HCT116 (cell line): ENCODE results near the gene SMYD3. TPM values are rescaled to one million over a fixed set of nuclear protein-coding genes. Genes with fewer than 3 reads are reported as not detected.

Experiments used
- ATAC-seq: fragments of 200-7000 bp; cut with Tn5 transposase; 2 replicates; pipeline ENCODE4 v1.9.1; 2020; ENCODE audit warnings: mild to moderate bottlenecking, moderate library complexity
- BruUV-seq: library from RNA; stranded (reverse); fragments of 400-500 nt; replicated peaks from 2 replicates; lab custom pipeline; 2021; lab: Mats Ljungman, UMichigan
- CTCF ChIA-PET: fragments of 300-600 bp; sonication (Branson Sonifier 250); formaldehyde crosslinking; loops from one replicate; lab custom pipeline; 2021; ENCODE audit warnings: antibody characterized with exemption; lab: Charles Lee
- POLR2A ChIA-PET: fragments of 300-600, 350-600 bp; sonication (Branson Sonifier 250); formaldehyde crosslinking; loops from one replicate; lab custom pipeline; 2021; ENCODE audit warnings: antibody characterized with exemption; lab: Charles Lee
- RAD21 ChIA-PET, 2 experiments: fragments of 300-600 bp; sonication (Branson Sonifier 250); formaldehyde crosslinking; loops; one replicate each; lab custom pipeline; 2023; ENCODE audit warnings: low total read pairs in 2 of 2; ENCODE audit not compliant: uncharacterized antibody in 2 of 2, unreplicated experiment in 2 of 2, low non-redundant PET in 1 of 2; lab: Charles Lee
- DNase-seq: peaks from one replicate; pipeline ENCODE4 v3.0.0-alpha.2; 2010; ENCODE audit warnings: low read depth, low spot score
- H2AFZ ChIP-seq: fragments of 200-600 bp; shearing (Covaris generic), sonication (generic); 2 replicates; pipeline ENCODE4 v1.6.1; 2017; ENCODE audit warnings: low read depth, mixed run types, mixed read lengths, antibody characterized with exemption, low read length; ENCODE audit not compliant: poor library complexity, severe bottlenecking
- H3K27ac ChIP-seq: 2 replicates; pipeline ENCODE4 v1.5.1; 2012; ENCODE audit warnings: low read depth, low read length
- H3K27me3 ChIP-seq: fragments of 200-600 bp; sonication (generic); 2 replicates; pipeline ENCODE4 v1.6.1; 2016; ENCODE audit warnings: mixed run types, low read length, mixed read lengths; ENCODE audit not compliant: insufficient read depth
- H3K36me3 ChIP-seq, 2 experiments: fragments of 200-500 bp in 1 of 2; fragments of 200-600 bp in 1 of 2; sonication (Bioruptor generic) in 1 of 2; sonication (generic) in 1 of 2; 2 replicates each; pipeline versions ENCODE4 v1.5.1 to v1.6.1; 2014 to 2016; ENCODE audit warnings: low read length in 2 of 2, inconsistent platforms in 1 of 2, mixed read lengths in 1 of 2, mixed run types in 1 of 2; ENCODE audit not compliant: insufficient read depth in 2 of 2, control insufficient read depth in 1 of 2
- H3K4me1 ChIP-seq, 2 experiments: fragments of 200-600 bp in 1 of 2; sonication (generic) in 1 of 2; 2 replicates each; pipeline versions ENCODE4 v1.5.1 to v1.6.1; 2012 to 2017; ENCODE audit warnings: low read length in 2 of 2, inconsistent platforms in 1 of 2, mild to moderate bottlenecking in 1 of 2, mixed read lengths in 1 of 2, mixed run types in 1 of 2, moderate library complexity in 1 of 2; ENCODE audit not compliant: insufficient read depth in 2 of 2, control insufficient read depth in 1 of 2
- H3K4me2 ChIP-seq: fragments of 200-600 bp; sonication (generic); 2 replicates; pipeline ENCODE4 v1.6.1; 2017; ENCODE audit warnings: mixed run types, low read length, mixed read lengths
- H3K4me3 ChIP-seq, 2 experiments: fragments of 200-600 bp in 1 of 2; sonication (generic) in 1 of 2; replicated peaks in 1 of 2; 2 replicates each; pipeline ENCODE4 v1.5.1; 2011 to 2016; ENCODE audit warnings: low read length in 2 of 2, control low read depth in 1 of 2, low read depth in 1 of 2, mild to moderate bottlenecking in 1 of 2, mixed read lengths in 1 of 2, mixed run types in 1 of 2
- H3K79me2 ChIP-seq: fragments of 200-600 bp; sonication (generic); 2 replicates; pipeline ENCODE4 v1.6.1; 2017; ENCODE audit warnings: mild to moderate bottlenecking, mixed run types, low read length, moderate library complexity, mixed read lengths; ENCODE audit not compliant: insufficient read depth
- H3K9ac ChIP-seq: fragments of 200-600 bp; sonication (generic); 2 replicates; pipeline ENCODE4 v1.6.1; 2016; ENCODE audit warnings: low read length, mixed read lengths
- H3K9me2 ChIP-seq: fragments of 200-600 bp; sonication (generic), shearing (Covaris generic); 2 replicates; pipeline ENCODE4 v1.6.1; 2017; ENCODE audit warnings: mixed run types, mild to moderate bottlenecking, moderate library complexity; ENCODE audit not compliant: insufficient read depth
- H3K9me3 ChIP-seq, 2 experiments: fragments of 200-500 bp in 1 of 2; fragments of 200-600 bp in 1 of 2; sonication (Bioruptor generic) in 1 of 2; sonication (generic) in 1 of 2; 2 replicates each; pipeline ENCODE4 v1.6.1; 2014 to 2017; ENCODE audit warnings: low read length in 2 of 2, mixed read lengths in 2 of 2, inconsistent platforms in 1 of 2, low read depth in 1 of 2, mild to moderate bottlenecking in 1 of 2, mixed run types in 1 of 2, moderate library complexity in 1 of 2; ENCODE audit not compliant: control insufficient read depth in 1 of 2, insufficient read depth in 1 of 2
- H4K20me1 ChIP-seq: fragments of 200-600 bp; sonication (generic), shearing (Covaris generic); 2 replicates; pipeline ENCODE4 v1.6.1; 2017; ENCODE audit warnings: mixed run types, mild to moderate bottlenecking, moderate library complexity; ENCODE audit not compliant: insufficient read depth
- ATF3 ChIP-seq: IDR thresholded peaks from 2 replicates; pipeline ENCODE4 v1.6.1; 2012
- CBX3 ChIP-seq: IDR thresholded peaks from 2 replicates; pipeline ENCODE4 v1.6.1; 2012; ENCODE audit warnings: low read depth
- CEBPB ChIP-seq: IDR thresholded peaks from 2 replicates; pipeline ENCODE4 v1.6.1; 2012; ENCODE audit warnings: low read depth
- EGR1 ChIP-seq: IDR thresholded peaks from 2 replicates; pipeline ENCODE4 v1.6.1; 2012; ENCODE audit warnings: low read depth
- EZH2 ChIP-seq: fragments of 200-600 bp; sonication (generic); IDR thresholded peaks from 2 replicates; pipeline ENCODE4 v1.6.1; 2017; ENCODE audit warnings: antibody characterized with exemption, mixed run types
- EZH2phosphoT487 ChIP-seq: fragments of 200-600 bp; IDR thresholded peaks from 2 replicates; pipeline ENCODE4 v1.6.1; 2018; ENCODE audit warnings: antibody characterized with exemption, borderline replicate concordance
- JUND ChIP-seq: IDR thresholded peaks from 2 replicates; pipeline ENCODE4 v1.6.1; 2012
- POLR2AphosphoS5 ChIP-seq: IDR thresholded peaks from 2 replicates; pipeline ENCODE4 v1.6.1; 2011; ENCODE audit warnings: mild to moderate bottlenecking, low read depth, low read length, moderate library complexity
- SIN3A ChIP-seq: IDR thresholded peaks from 2 replicates; pipeline ENCODE4 v1.6.1; 2012; ENCODE audit warnings: low read depth
- SP1 ChIP-seq: IDR thresholded peaks from 2 replicates; pipeline ENCODE4 v1.6.1; 2012; ENCODE audit warnings: low read depth
- SRF ChIP-seq: IDR thresholded peaks from 2 replicates; pipeline ENCODE4 v1.6.1; 2012; ENCODE audit warnings: low read depth
- YY1 ChIP-seq: IDR thresholded peaks from 2 replicates; pipeline ENCODE4 v1.6.1; 2011; ENCODE audit warnings: low read length, low read depth, moderate library complexity, mild to moderate bottlenecking; ENCODE audit not compliant: insufficient replicate concordance; ENCODE audit errors: extremely low read depth
- intact Hi-C: fragments of 100-400 bp; cut with micrococcal nuclease; formaldehyde crosslinking; loops from 2 replicates; pipeline ENCODE4 v1.10.0; 2022
- total RNA-seq: library from RNA; stranded (reverse); gene quantifications from one replicate; pipeline ENCODE4 v1.2.1, GENCODE V29; 2021; ENCODE audit not compliant: unreplicated experiment
- TF ChIP-seq, protein P1 (sequence below): IDR thresholded peaks from 2 replicates; pipeline ENCODE4 v1.6.1; 2012; ENCODE audit warnings: low read depth

The SMYD3 gene
- total RNA-seq, 1 experiment from 2014 or later: 33.6 TPM

DNA sequence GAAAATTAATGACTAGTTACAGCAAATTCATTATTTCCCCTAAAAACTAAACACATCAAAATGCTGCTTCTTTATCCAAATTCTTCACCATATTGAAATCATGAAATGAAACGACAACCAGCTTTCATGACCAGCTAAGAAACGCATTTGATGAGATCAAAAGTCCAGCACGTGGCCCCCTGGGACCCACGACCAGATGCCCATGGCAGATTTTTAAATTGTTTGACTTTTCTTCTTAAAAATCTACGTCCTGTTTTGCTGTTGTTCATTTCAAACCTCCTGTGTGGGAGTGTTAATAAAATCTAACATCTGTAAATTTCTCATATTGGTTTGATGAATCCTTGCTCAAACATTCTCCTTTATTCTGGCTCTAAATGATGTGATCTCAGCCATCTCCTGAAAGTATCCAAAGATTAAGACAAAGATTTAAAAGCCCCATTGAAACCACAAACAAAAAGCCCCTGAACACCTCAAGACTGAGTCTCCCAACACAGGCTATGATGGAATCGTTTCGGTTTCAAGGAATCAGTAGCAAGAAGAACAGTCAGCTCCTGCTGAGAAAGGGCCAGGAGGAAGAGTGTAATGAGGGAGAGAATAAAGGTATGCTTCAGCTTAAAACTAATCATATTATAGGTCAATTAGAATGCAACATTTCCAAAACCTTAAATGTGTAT lies 523.6 kb downstream of the SMYD3 start:
- H3K9me3 ChIP-seq: no peaks in the 10 kb centered on the region
- POLR2A ChIA-PET: no interaction called here

More for the DNA sequence above, 523.6 kb downstream of the SMYD3 start:
- no peak for TF ChIP-seq SRF
- TF ChIP-seq JUND: no peak
- no peak for TF ChIP-seq SP1
- no peak for TF ChIP-seq EZH2phosphoT487
- no peak for TF ChIP-seq EZH2
- no peak for TF ChIP-seq ATF3
- no peak for TF ChIP-seq CEBPB
- TF ChIP-seq CBX3: no peak
- TF ChIP-seq, protein P1, sequence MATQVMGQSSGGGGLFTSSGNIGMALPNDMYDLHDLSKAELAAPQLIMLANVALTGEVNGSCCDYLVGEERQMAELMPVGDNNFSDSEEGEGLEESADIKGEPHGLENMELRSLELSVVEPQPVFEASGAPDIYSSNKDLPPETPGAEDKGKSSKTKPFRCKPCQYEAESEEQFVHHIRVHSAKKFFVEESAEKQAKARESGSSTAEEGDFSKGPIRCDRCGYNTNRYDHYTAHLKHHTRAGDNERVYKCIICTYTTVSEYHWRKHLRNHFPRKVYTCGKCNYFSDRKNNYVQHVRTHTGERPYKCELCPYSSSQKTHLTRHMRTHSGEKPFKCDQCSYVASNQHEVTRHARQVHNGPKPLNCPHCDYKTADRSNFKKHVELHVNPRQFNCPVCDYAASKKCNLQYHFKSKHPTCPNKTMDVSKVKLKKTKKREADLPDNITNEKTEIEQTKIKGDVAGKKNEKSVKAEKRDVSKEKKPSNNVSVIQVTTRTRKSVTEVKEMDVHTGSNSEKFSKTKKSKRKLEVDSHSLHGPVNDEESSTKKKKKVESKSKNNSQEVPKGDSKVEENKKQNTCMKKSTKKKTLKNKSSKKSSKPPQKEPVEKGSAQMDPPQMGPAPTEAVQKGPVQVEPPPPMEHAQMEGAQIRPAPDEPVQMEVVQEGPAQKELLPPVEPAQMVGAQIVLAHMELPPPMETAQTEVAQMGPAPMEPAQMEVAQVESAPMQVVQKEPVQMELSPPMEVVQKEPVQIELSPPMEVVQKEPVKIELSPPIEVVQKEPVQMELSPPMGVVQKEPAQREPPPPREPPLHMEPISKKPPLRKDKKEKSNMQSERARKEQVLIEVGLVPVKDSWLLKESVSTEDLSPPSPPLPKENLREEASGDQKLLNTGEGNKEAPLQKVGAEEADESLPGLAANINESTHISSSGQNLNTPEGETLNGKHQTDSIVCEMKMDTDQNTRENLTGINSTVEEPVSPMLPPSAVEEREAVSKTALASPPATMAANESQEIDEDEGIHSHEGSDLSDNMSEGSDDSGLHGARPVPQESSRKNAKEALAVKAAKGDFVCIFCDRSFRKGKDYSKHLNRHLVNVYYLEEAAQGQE: no peak
- TF ChIP-seq YY1: no peak
- no peak for TF ChIP-seq EGR1
- no peak for TF ChIP-seq POLR2AphosphoS5
- TF ChIP-seq SIN3A: no peak
- no TSS peak for BruUV-seq
- H3K4me3 ChIP-seq: no peak overlapping the region
- H3K36me3 ChIP-seq: no peaks in the 10 kb centered on the region
- ChIA-PET RAD21 (no interaction called here), CTCF (interaction anchor here (0.6 kb wide), 1 partner anchor 95 kb away, joined by 3 read pairs; no protein-coding TSS in a partner anchor)
- DNase-seq: no peak
- intact Hi-C loops: no loop called here
- no peaks in the 10 kb centered on the region for H3K27me3 ChIP-seq
- ATAC-seq: no peak
- no peaks in the 10 kb centered on the region for H4K20me1 ChIP-seq
- H2AFZ ChIP-seq: no peak overlapping the region
- no peaks in the 10 kb centered on the region for H3K79me2 ChIP-seq
- no peaks in the 10 kb centered on the region for H3K9me2 ChIP-seq
- peaks cover 19 to 22% of the 10 kb centered on the region in 2 experiments for H3K4me1 ChIP-seq
- H3K9ac ChIP-seq: no peak overlapping the region
- H3K4me2 ChIP-seq: no peak overlapping the region
- no peak overlapping the region for H3K27ac ChIP-seq
